GM21528 (cell line): ENCODE results near the gene TCF7.

ENCODE experiments used
- ATAC-seq: cut with Tn5 transposase; IDR thresholded peaks from one replicate; pipeline ENCODE4 v1.9.1; 2021; ENCODE audit warnings: mild to moderate bottlenecking, moderate library complexity; ENCODE audit not compliant: unreplicated experiment, low FRiP score

Gene TCF7

GRCh38 chr5:134113902-134114875 lies at the start of gene TCF7:
Gene TCF7 (plus strand): TSS chr5:134114681. CDS start chr5:134114907, 226 bp downstream.
- peak; percentile 79 for ATAC-seq

GRCh38 chr5:134069553-134069952 lies 44.9 kb upstream of the TCF7 start:
- ATAC-seq = no peak

- ATAC-seq = no peak
Observed at GRCh38 chr5:134070725-134071613, 43.5 kb upstream of the TCF7 start.

GRCh38 chr5:134071614-134072207 lies 42.8 kb upstream of the TCF7 start:
- no peak for ATAC-seq

GRCh38 chr5:134072471-134073210 lies 41.8 kb upstream of the TCF7 start:
- ATAC-seq = no peak

GRCh38 chr5:134073404-134073803 lies 41.1 kb upstream of the TCF7 start:
- ATAC-seq = no peak

- no peak for ATAC-seq
Observed at GRCh38 chr5:134075102-134075501, 39.4 kb upstream of the TCF7 start.

- no peak for ATAC-seq
Observed at GRCh38 chr5:134077926-134078580, 36.4 kb upstream of the TCF7 start.

GRCh38 chr5:134079748-134080581 lies 34.5 kb upstream of the TCF7 start:
- ATAC-seq = no peak

- ATAC-seq = no peak
Observed at GRCh38 chr5:134082264-134082992, 32.1 kb upstream of the TCF7 start.

GRCh38 chr5:134083517-134083916 lies 31.0 kb upstream of the TCF7 start:
- ATAC-seq = no peak

- no peak for ATAC-seq
Observed at GRCh38 chr5:134084022-134084565, 30.4 kb upstream of the TCF7 start.

GRCh38 chr5:134084570-134084969 lies 29.9 kb upstream of the TCF7 start:
- no peak for ATAC-seq

- ATAC-seq = no peak
Observed at GRCh38 chr5:134085411-134085810, 29.1 kb upstream of the TCF7 start.

- ATAC-seq = no peak
Observed at GRCh38 chr5:134086225-134086942, 28.1 kb upstream of the TCF7 start.

- no peak for ATAC-seq
Observed at GRCh38 chr5:134086943-134087305, 27.6 kb upstream of the TCF7 start.

GRCh38 chr5:134088291-134088690 lies 26.2 kb upstream of the TCF7 start:
- no peak for ATAC-seq
